GM06990 (cell line): ENCODE data around the gene TTI1.

Source experiments
- DNase-seq: peaks from one replicate; pipeline ENCODE4 v3.0.0-alpha.2; 2011; ENCODE audit not compliant: insufficient read length; ENCODE audit errors: extremely low read depth
- H3K27me3 ChIP-seq: replicated peaks from 2 replicates; pipeline ENCODE4 v1.6.0; 2011; ENCODE audit warnings: low read length; ENCODE audit not compliant: control insufficient read depth, insufficient read depth
- H3K36me3 ChIP-seq: 2 replicates; pipeline ENCODE4 v1.5.1; 2011; ENCODE audit warnings: low read length; ENCODE audit not compliant: control insufficient read depth, insufficient read depth
- H3K4me3 ChIP-seq: replicated peaks from 2 replicates; pipeline ENCODE4 v1.5.1; 2011; ENCODE audit warnings: low read depth, mild to moderate bottlenecking, control low read depth, low read length
- CTCF ChIP-seq: IDR thresholded peaks from 2 replicates; pipeline ENCODE4 v1.5.1; 2011; ENCODE audit warnings: low read length, control low read depth, mild to moderate bottlenecking, inconsistent platforms; ENCODE audit not compliant: insufficient read depth, poor library complexity, severe bottlenecking

The TTI1 gene

GRCh38 chr20:38052870-38053269, 19.6 kb upstream of the TTI1 start:
- Histone ChIP-seq H3K36me3 (peaks cover 7% of the 10 kb centered on the region), H3K4me3 (no peak overlapping the region), H3K27me3 (no peaks in the 10 kb centered on the region)
- no peak for TF ChIP-seq CTCF
- no peak for DNase-seq

- no peak for DNase-seq
- H3K36me3 ChIP-seq: peaks cover 7% of the 10 kb centered on the region
- no peak for TF ChIP-seq CTCF
- H3K27me3 ChIP-seq: no peaks in the 10 kb centered on the region
- no peak overlapping the region for H3K4me3 ChIP-seq
These were observed 17.4 kb upstream of the TTI1 start for GRCh38 chr20:38050686-38051085.

GRCh38 chr20:38049800-38050199, 16.5 kb upstream of the TTI1 start:
- DNase-seq: no peak
- Histone ChIP-seq H3K36me3 (peaks cover 6% of the 10 kb centered on the region), H3K4me3 (no peak overlapping the region), H3K27me3 (no peaks in the 10 kb centered on the region)
- TF ChIP-seq CTCF: no peak

- TF ChIP-seq CTCF: no peak
- Histone ChIP-seq H3K4me3 (no peak overlapping the region), H3K27me3 (no peaks in the 10 kb centered on the region), H3K36me3 (peaks cover 7% of the 10 kb centered on the region)
- no peak for DNase-seq
These were observed 13.3 kb upstream of the TTI1 start for GRCh38 chr20:38046572-38046971.

GRCh38 chr20:38044685-38045084, 11.4 kb upstream of the TTI1 start:
- TF ChIP-seq CTCF: no peak
- Histone ChIP-seq H3K27me3 (no peaks in the 10 kb centered on the region), H3K4me3 (no peak overlapping the region), H3K36me3 (peaks cover 6% of the 10 kb centered on the region)
- no peak for DNase-seq
